ENCODE measurements around the gene ANKS6.

DNA sequence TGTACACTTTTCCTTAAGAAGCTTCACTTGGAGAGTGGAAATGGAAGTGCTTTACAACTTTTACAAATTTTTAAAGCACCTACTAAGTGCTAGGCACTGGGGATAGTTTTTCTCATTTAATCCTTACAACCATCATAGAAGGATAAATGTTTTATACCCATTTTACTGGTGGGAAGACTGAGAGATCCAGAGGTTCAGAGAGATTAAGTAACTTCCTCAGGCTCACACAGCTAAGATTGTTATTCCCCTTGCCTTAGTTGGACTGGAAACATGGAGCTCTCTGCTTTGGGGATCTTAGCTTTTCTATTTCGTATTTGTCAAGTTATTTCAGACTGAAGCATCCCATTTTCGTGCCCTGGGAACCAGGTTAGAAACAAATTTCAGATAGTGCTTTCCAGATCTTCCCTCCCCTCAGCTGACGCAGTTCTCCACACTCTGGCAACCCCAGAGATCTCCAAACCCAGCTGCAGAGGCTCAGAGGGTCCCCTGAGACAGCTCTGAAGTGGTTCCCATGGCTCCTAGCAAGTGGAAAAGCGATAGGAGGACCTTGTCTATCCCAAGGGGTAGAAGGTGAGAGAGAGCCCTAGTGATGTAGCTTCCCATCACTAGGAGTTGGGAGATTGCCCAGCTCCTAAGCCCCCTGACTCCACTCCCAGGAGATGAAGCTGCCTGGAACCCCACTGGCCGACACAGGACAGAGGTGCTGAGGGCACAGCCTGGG is 71.4 kb downstream of the ANKS6 start:
- TF ChIP-seq, protein P1, sequence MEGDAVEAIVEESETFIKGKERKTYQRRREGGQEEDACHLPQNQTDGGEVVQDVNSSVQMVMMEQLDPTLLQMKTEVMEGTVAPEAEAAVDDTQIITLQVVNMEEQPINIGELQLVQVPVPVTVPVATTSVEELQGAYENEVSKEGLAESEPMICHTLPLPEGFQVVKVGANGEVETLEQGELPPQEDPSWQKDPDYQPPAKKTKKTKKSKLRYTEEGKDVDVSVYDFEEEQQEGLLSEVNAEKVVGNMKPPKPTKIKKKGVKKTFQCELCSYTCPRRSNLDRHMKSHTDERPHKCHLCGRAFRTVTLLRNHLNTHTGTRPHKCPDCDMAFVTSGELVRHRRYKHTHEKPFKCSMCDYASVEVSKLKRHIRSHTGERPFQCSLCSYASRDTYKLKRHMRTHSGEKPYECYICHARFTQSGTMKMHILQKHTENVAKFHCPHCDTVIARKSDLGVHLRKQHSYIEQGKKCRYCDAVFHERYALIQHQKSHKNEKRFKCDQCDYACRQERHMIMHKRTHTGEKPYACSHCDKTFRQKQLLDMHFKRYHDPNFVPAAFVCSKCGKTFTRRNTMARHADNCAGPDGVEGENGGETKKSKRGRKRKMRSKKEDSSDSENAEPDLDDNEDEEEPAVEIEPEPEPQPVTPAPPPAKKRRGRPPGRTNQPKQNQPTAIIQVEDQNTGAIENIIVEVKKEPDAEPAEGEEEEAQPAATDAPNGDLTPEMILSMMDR (IDR thresholded peaks at IDR 0.05 in 2 of 3, conservative IDR thresholded peaks at IDR 0.05 in 1 of 3; ENCODE audit: control insufficient read depth in 2 of 3, extremely low read depth in 1 of 3, insufficient read depth in 1 of 3, low read depth in 3 of 3, low read length in 3 of 3), result no peak
- TF ChIP-seq, protein P2, sequence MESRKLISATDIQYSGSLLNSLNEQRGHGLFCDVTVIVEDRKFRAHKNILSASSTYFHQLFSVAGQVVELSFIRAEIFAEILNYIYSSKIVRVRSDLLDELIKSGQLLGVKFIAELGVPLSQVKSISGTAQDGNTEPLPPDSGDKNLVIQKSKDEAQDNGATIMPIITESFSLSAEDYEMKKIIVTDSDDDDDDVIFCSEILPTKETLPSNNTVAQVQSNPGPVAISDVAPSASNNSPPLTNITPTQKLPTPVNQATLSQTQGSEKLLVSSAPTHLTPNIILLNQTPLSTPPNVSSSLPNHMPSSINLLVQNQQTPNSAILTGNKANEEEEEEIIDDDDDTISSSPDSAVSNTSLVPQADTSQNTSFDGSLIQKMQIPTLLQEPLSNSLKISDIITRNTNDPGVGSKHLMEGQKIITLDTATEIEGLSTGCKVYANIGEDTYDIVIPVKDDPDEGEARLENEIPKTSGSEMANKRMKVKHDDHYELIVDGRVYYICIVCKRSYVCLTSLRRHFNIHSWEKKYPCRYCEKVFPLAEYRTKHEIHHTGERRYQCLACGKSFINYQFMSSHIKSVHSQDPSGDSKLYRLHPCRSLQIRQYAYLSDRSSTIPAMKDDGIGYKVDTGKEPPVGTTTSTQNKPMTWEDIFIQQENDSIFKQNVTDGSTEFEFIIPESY (IDR thresholded peaks at IDR 0.05), result no peak
- no peak for TF ChIP-seq ZNF274 (IDR thresholded peaks at IDR 0.05; ENCODE audit: insufficient read depth, insufficient read length)
- no peak for TF ChIP-seq POLR2A (IDR thresholded peaks at IDR 0.05; ENCODE audit: low read depth, low read length)
